Inflammatory macrophage treated with lipopolysaccharide for 4 hours (primary cell): ENCODE measurements around the gene CLMP.

Experiments
- DNase-seq: peaks from one replicate; pipeline ENCODE4 v3.0.0-alpha.2; 2020

Gene CLMP

GRCh38 chr11:123187665-123188507 lies 7.2 kb downstream of the CLMP start:
- no peak for DNase-seq

DNA sequence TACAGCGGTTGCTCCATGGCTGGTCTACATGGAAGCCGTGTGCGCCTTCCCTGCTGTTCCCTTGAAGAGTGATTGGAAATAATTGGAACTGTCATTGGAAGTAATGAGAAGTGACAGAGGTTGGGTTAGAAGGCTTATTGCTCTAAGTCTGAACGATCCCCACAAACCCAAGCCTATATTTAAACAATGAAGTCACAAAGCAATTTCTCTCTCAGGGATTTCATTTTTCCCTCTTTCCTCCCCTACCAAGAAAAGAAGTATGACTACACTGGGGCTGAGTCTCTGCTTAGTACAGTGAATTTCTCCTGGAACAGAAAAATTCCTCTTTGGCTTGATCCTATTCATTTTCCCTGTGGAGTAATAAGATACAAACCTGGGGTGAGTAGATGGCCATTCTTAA lies 7.8 kb downstream of the CLMP start:
- DNase-seq: no peak

DNA sequence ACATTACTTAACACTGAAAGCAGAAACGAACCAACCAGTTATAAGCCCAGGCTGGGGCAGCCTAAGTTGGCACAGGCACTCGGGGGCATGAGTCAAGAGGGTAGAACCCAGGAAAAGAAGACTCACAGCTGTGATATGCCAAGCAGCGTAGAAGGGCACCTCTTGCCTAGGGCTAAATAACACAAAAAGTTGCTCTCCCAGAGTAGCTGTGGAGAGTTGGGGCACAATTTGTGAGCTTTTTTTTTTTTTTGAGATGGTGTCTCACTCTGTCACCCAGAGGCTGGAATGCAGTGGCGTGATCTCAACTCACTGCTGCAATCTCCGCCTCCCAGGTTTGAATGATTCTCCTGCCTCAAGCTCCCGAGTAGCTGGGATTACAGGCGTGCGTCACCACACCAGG lies 8.8 kb downstream of the CLMP start:
- DNase-seq: no peak

DNA sequence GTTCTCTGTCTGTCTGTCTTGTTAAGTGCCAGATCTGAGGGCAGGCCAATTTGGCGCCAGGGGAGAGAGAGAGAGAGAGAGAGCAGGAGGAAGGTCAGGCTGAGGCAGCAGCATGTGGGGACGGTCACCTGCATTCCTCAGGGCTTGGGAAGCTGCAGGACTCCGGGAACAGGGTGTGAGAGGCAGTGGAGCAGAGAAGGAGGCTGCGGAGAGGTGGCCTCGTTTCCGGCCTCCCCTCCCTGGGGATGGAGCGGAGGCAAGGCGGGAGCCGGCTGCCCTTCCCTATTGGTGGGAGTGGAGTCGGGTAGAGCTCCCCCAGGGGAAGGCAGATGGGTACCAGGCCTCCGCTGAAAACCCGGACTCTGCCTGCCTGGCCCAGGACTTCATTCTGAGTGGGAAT lies 9.7 kb downstream of the CLMP start:
- no peak for DNase-seq

DNA sequence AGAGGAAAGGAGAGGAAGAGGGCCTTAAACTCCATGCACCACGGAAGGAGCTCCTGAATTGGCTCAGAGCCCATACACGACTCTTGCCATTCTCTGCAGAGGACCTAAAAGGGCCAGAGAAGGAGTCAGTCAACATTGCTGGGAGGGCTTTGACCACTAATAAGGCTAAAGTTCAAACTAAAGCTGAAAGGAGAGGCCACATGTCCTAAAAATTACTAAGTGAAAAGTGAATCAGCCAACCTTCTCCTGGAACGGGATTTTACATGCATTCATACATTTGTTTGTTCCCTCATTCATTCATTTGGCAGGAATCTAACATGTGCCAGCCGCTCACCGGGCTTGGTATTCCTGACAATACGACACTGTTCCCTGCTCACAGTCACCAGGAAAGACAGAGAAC lies 10.5 kb downstream of the CLMP start:
- no peak for DNase-seq

GRCh38 chr11:123183391-123184099 lies 11.5 kb downstream of the CLMP start:
- no peak for DNase-seq

GRCh38 chr11:123181767-123182500 lies 13.1 kb downstream of the CLMP start:
- DNase-seq: no peak

GRCh38 chr11:123181075-123181474 lies 14.0 kb downstream of the CLMP start:
- no peak for DNase-seq

- DNase-seq: no peak
Observed at GRCh38 chr11:123180574-123180973, 14.5 kb downstream of the CLMP start.

GRCh38 chr11:123180166-123180565 lies 14.9 kb downstream of the CLMP start:
- DNase-seq: no peak

DNA sequence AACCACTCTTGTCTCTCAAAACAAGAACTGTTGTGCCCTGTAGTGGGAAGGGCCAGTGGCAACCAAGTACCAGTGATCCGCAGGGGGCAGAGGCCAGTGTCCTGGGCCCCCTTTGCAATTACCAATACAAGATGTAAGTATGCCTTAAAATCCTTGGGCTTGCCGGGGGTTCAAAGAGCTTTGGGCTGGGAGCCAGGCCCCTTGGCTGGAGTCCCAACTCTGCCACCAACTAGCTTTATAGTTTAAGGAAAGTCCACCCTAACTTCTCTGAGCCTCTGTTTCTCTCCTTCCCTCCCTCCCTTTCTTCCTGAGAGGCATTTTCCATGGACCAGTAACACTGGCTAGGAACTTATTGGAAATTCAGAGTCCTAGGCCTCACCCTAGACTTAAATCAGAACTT lies 15.5 kb downstream of the CLMP start:
- DNase-seq: no peak

- no peak for DNase-seq
Observed at GRCh38 chr11:123178186-123178585, 16.9 kb downstream of the CLMP start.

DNA sequence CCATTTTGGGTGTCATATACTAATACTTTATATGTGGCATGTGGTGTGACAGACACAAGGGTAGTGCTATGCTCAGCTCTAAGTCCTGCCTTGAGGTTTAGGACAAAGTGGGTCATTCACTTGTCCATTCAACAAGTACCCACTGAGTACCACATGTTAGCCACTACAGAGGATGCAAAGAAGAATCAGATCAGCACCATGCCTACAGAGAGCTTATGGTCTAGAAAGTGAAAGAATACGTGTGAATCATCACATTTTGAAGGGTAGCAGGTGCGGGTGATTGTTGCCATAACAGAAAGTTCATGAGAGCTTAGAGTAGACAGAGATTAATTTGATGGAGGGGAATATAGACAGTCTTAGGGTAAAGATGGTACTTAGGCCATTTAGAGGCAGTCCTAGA lies 18.3 kb downstream of the CLMP start:
- DNase-seq: no peak

DNA sequence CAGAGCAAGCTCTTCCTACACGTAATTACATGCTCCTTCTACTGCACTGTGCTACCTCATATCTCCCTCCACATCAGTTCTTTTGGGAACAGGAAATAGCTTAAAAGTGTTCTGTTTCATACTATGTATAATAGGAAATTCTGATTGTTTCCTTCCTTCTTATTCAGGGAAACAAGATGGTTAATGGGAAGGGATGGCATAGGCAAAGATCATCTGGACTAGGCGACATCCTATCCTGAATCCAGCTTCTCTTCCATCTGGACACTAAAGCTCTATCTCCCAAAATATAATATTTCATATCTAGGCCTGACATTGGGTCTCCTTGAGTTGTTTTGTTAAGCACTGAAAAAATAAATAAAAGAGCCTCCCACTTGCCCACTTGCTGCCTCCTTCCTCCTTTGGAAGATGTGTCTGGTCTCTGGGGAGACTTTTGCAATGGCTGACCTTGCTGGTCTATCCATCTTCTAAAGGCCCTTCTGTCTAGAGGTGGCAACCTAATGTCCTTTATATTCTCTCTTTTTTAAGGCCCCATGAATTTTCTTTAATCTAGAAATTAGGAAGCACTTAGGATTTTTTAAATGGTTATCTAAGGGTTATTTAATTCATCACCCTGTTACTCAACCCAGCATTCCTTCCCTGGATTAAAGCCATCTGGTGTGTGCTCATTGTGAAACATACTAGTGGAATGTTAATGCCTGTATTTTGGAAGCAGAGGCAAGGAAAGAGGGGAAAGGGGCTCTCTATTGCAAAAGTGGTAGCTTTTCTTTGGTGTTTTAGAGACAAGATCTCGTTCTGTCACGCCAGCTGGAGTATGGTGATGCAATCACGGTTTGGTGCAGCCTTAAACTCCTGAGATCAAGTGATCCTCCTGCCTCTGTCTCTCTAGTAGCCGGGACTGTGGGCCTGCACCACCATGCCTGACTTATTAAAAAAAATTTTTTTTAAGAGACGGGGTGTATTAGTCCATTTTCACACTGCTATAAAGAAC lies 20.6 kb downstream of the CLMP start:
- DNase-seq: no peak

GRCh38 chr11:123173856-123174186 lies 21.2 kb downstream of the CLMP start:
- DNase-seq: no peak

GRCh38 chr11:123173040-123173855 lies 21.8 kb downstream of the CLMP start:
- peak; percentile 57 for DNase-seq

DNA sequence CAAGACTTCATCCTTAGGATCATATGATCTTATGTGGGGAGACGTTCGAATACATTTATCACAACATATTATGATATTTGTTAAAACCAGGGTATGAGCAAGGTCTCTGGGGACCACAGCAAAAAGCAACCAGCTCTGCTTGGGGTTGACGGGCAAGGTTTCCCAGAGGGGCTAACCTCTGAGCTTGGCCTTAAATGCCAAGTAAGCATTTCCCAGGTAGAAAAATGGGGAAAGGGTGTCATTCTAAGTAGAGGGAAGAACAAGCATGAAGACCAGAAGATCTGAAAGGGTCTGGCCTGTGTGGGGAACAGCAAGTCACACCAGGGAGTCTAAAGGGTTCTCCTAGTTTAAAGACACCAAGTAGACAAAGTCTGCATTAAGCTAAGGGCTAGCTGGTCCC lies 24.1 kb downstream of the CLMP start:
- DNase-seq: no peak

GRCh38 chr11:123169821-123170220 lies 25.2 kb downstream of the CLMP start:
- DNase-seq: no peak

GRCh38 chr11:123168955-123169484 lies 26.0 kb downstream of the CLMP start:
- no peak for DNase-seq

- no peak for DNase-seq
Observed at GRCh38 chr11:123168241-123168640, 26.8 kb downstream of the CLMP start.

DNA sequence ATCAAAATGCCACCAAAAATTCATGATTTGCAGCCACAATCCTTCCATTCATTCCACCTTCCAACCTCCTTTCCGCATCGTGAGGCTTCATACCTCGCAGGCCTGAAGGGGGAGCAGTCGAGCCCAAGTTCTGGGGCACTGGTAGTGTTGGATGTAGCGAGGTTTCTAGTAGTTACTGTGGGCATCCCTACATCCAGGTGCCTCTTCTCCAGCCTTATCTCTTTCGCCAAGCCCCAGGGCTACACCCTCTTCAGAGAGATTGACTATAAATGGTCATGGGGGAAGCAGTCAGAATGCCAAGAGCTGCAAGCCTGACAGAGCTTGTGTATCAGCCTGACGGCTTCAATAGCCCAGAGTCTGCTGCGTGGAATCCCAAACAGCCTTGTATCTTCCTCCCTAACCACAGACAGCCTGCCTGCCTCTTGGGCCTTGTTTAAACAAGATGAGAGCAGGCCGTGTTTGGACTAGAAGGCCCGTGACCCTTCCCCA lies 28.9 kb downstream of the CLMP start:
- DNase-seq: no peak
